ENCODE results near the gene DOCK2. TPM values are rescaled to one million over a fixed set of nuclear protein-coding genes. Genes with fewer than 3 reads are reported as not detected.

The DOCK2 gene
- total and polyA plus RNA-seq, 2 donors (not counting 1 experiment from before 2014, with no cell fraction given) = 112 to 330 TPM

- intact Hi-C loops (cut with micrococcal nuclease) = no loop called here
- Mint-ChIP-seq H3K4me1 (peaks cover 6% of the 10 kb centered on the region), H3K4me3 (no peak overlapping the region), H3K9me3 (ENCODE audit: insufficient read depth) (no peaks in the 10 kb centered on the region), H3K27ac (no peak overlapping the region), H3K27me3 (no peaks in the 10 kb centered on the region)
- Histone ChIP-seq H4K20me1 (ENCODE audit: control insufficient read depth, insufficient read depth, low read length, poor library complexity, severe bottlenecking) (no peaks in the 10 kb centered on the region), H3K4me1 (ENCODE audit: control insufficient read depth in 2 of 2, insufficient read depth in 2 of 2, low read length in 2 of 2) (peaks cover 0 to 2% of the 10 kb centered on the region in 2 donors), H3K27ac (ENCODE audit: low read length in 2 of 2) (no peak overlapping the region), H3K9ac (ENCODE audit: low read length) (no peak overlapping the region), H3K9me3 (ENCODE audit: control extremely low read depth in 1 of 3, control insufficient read depth in 2 of 3, insufficient read depth in 1 of 3, low read length in 2 of 3) (no peaks in the 10 kb centered on the region), H2AFZ (ENCODE audit: insufficient read depth, low read depth, low read length, poor library complexity, severe bottlenecking) (no peak overlapping the region), H3K4me2 (replicated peaks; ENCODE audit: low read depth, low read length, poor library complexity, severe bottlenecking) (no peak overlapping the region), H3K36me3 (replicated peaks in 1 of 2; ENCODE audit: control extremely low read depth in 1 of 2, control insufficient read depth in 1 of 2, extremely low read depth in 1 of 2, insufficient read depth in 2 of 2, low read length in 1 of 2) (peaks cover 20 to 98% of the 10 kb centered on the region in 2 experiments), H3K27me3 (replicated peaks in 1 of 4; ENCODE audit: control extremely low read depth in 1 of 4, control insufficient read depth in 3 of 4, insufficient read depth in 4 of 4, low read length in 3 of 4) (no peaks in the 10 kb centered on the region), H3K4me3 (ENCODE audit: control extremely low read depth in 1 of 5, extremely low read depth in 1 of 5, insufficient read depth in 1 of 5, low read depth in 2 of 5, low read length in 4 of 5) (no peak overlapping the region), H3K79me2 (ENCODE audit: control insufficient read depth, insufficient read depth, low read length) (peaks cover 19% of the 10 kb centered on the region)
- DNase-seq = no peak
- WGBS (ENCODE audit: insufficient coverage) = 100% methylated on average over 2 of the region's 4 CpGs
- POLR2A ChIA-PET = no interaction called here
- CTCF ChIA-PET = interaction anchor here (0.9 to 1.2 kb wide), 2 partner anchors 9 to 130 kb away, joined by 3 to 4 read pairs; no protein-coding TSS in a partner anchor
- no peak for ATAC-seq (ENCODE audit: low read depth)
- TF ChIP-seq, protein P1, sequence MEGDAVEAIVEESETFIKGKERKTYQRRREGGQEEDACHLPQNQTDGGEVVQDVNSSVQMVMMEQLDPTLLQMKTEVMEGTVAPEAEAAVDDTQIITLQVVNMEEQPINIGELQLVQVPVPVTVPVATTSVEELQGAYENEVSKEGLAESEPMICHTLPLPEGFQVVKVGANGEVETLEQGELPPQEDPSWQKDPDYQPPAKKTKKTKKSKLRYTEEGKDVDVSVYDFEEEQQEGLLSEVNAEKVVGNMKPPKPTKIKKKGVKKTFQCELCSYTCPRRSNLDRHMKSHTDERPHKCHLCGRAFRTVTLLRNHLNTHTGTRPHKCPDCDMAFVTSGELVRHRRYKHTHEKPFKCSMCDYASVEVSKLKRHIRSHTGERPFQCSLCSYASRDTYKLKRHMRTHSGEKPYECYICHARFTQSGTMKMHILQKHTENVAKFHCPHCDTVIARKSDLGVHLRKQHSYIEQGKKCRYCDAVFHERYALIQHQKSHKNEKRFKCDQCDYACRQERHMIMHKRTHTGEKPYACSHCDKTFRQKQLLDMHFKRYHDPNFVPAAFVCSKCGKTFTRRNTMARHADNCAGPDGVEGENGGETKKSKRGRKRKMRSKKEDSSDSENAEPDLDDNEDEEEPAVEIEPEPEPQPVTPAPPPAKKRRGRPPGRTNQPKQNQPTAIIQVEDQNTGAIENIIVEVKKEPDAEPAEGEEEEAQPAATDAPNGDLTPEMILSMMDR (IDR thresholded peaks at IDR 0.05) = no peak
- no peak for TF ChIP-seq EZH2 (IDR thresholded peaks at IDR 0.05; ENCODE audit: borderline replicate concordance, insufficient read depth, low read depth, low read length, poor library complexity, severe bottlenecking)
Observed at GRCh38 chr5:169711551-169712225, 74.6 kb downstream of the DOCK2 start.

- intact Hi-C loops (cut with micrococcal nuclease) = no loop called here
- H3K9me3 Mint-ChIP-seq (ENCODE audit: insufficient read depth) = no peaks in the 10 kb centered on the region
- H3K79me2 ChIP-seq (ENCODE audit: control insufficient read depth, insufficient read depth, low read length) = peaks cover 19% of the 10 kb centered on the region
- no peak for ATAC-seq (ENCODE audit: low read depth)
- peaks cover 24 to 100% of the 10 kb centered on the region in 2 experiments for H3K36me3 ChIP-seq (replicated peaks in 1 of 2; ENCODE audit: control extremely low read depth in 1 of 2, control insufficient read depth in 1 of 2, extremely low read depth in 1 of 2, insufficient read depth in 2 of 2, low read length in 1 of 2)
- no peak overlapping the region for H3K9ac ChIP-seq (ENCODE audit: low read length)
- ChIA-PET POLR2A (no interaction called here), CTCF (interaction anchor here (1.2 kb wide), 1 partner anchor 131 kb away, joined by 3 read pairs; no protein-coding TSS in a partner anchor)
- no peak overlapping the region for H3K27ac ChIP-seq (ENCODE audit: low read length in 2 of 2)
- H3K27me3 ChIP-seq (replicated peaks in 1 of 4; ENCODE audit: control extremely low read depth in 1 of 4, control insufficient read depth in 3 of 4, insufficient read depth in 4 of 4, low read length in 3 of 4) = no peaks in the 10 kb centered on the region
- no peaks in the 10 kb centered on the region for H3K9me3 ChIP-seq (ENCODE audit: control extremely low read depth in 1 of 3, control insufficient read depth in 2 of 3, insufficient read depth in 1 of 3, low read length in 2 of 3)
- peaks cover 2% of the 10 kb centered on the region for H3K4me1 Mint-ChIP-seq
- DNase-seq = no peak
- H3K4me1 ChIP-seq (ENCODE audit: control insufficient read depth in 2 of 2, insufficient read depth in 2 of 2, low read length in 2 of 2) = no peaks in the 10 kb centered on the region
- no peaks in the 10 kb centered on the region for H4K20me1 ChIP-seq (ENCODE audit: control insufficient read depth, insufficient read depth, low read length, poor library complexity, severe bottlenecking)
- H2AFZ ChIP-seq (ENCODE audit: insufficient read depth, low read depth, low read length, poor library complexity, severe bottlenecking) = no peak overlapping the region
- no peak overlapping the region for H3K4me3 ChIP-seq (ENCODE audit: control extremely low read depth in 1 of 5, extremely low read depth in 1 of 5, insufficient read depth in 1 of 5, low read depth in 2 of 5, low read length in 4 of 5)
- no peak overlapping the region for H3K4me2 ChIP-seq (replicated peaks; ENCODE audit: low read depth, low read length, poor library complexity, severe bottlenecking)
- no peaks in the 10 kb centered on the region for H3K27me3 Mint-ChIP-seq
- TF ChIP-seq, protein P1 (IDR thresholded peaks at IDR 0.05) = no peak
- TF ChIP-seq EZH2 (IDR thresholded peaks at IDR 0.05; ENCODE audit: borderline replicate concordance, insufficient read depth, low read depth, low read length, poor library complexity, severe bottlenecking) = no peak
- no peak overlapping the region for H3K27ac Mint-ChIP-seq
- H3K4me3 Mint-ChIP-seq = no peak overlapping the region
Observed at GRCh38 chr5:169712428-169712827, 75.4 kb downstream of the DOCK2 start.
